GM23248 (cell line): ENCODE data around the gene SKAP1.

ENCODE experiments used
- EZH2 ChIP-seq: fragments of 200-600 bp; sonication (generic); IDR thresholded peaks from 2 replicates; pipeline ENCODE4 v1.6.1; 2018; ENCODE audit warnings: antibody characterized with exemption, mild to moderate bottlenecking; ENCODE audit not compliant: insufficient read depth, poor library complexity, severe bottlenecking
- EZH2phosphoT487 ChIP-seq: fragments of 200-600 bp; sonication (generic); IDR thresholded peaks from 2 replicates; pipeline ENCODE4 v1.6.1; 2018; ENCODE audit warnings: antibody characterized with exemption, moderate library complexity, mild to moderate bottlenecking, low read depth; ENCODE audit not compliant: insufficient read depth

GRCh38 chr17:48163809-48164208 lies 266.2 kb downstream of the SKAP1 start:
- TF ChIP-seq EZH2 (no peak), EZH2phosphoT487 (no peak)
